Astrocyte (in vitro differentiated cells and primary cell): ENCODE data around the gene DIP2A.

Source experiments
- CTCF ChIP-seq: IDR thresholded peaks from 2 replicates; pipeline ENCODE4 v1.5.1; 2011; ENCODE audit warnings: low read depth, mild to moderate bottlenecking, inconsistent platforms, low read length, moderate library complexity; ENCODE audit not compliant: insufficient read depth
- EZH2 ChIP-seq: IDR thresholded peaks from 2 replicates; pipeline ENCODE4 v1.6.1; 2012; ENCODE audit warnings: mild to moderate bottlenecking, low read length, inconsistent platforms; ENCODE audit not compliant: insufficient read depth

DNA sequence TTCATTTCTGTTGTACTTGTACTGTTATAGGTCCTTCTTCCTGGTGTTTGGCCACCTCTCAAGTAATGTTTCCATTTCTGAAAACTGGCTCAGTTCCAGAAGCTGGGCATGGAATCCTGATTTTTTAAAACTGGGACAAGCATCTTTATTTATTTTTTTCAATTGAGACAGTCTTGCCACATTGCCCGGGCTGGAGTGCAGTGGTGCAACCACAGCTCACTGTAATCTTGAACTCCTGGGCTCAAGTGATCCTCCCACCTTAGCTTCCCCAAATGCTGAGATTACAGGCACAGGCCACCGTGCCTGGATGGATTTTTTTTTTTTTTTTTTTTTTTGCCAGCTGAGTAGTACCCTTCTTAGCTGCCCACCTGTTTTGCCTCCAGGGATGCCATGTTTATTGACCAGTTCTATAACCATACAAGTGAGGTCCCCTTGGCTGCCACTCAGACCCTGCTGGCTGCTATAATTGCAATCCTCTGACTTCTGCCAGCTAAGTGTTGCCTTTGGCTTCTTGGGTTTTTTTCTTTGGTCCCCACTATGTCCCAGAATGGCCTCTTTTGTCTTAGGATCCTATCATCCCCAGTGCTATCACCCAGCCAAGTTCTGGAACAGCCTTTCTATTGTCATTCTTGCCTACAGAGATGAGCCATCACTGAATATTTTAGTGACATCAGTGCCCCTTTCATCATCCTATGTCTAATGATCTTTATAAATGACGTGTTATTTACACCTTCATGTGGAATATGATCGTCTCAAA is 3.9 kb upstream of the DIP2A start:
- no peak for TF ChIP-seq CTCF
- no peak for TF ChIP-seq EZH2
